Right renal cortex interstitium (tissue), 3 donors: ENCODE results near the gene ZDBF2. TPM values are rescaled to one million over a fixed set of nuclear protein-coding genes. Genes with fewer than 3 reads are reported as not detected.
"Not testable (repeated sequence)": the region's sequence is repeated elsewhere in the genome, so short reads cannot be mapped to it uniquely, and the experiment has no call there.

Experiments used
- DNase-seq, 3 donors: peaks; one replicate each; pipeline ENCODE4 v3.0.0-alpha.2; 2013; ENCODE audit warnings: low read depth in 3 of 3, low spot score in 2 of 3
- polyA plus RNA-seq, 3 donors: library from polyadenylated mRNA; unstranded; fragments of 120-200 nt; gene quantifications; one replicate each; pipeline ENCODE4 v1.2.1, GENCODE V29; 2013; ENCODE audit not compliant: insufficient read length in 3 of 3

The ZDBF2 gene
- polyA plus RNA-seq, 3 donors = 10.5 to 12.3 (median 10.5) TPM

DNA sequence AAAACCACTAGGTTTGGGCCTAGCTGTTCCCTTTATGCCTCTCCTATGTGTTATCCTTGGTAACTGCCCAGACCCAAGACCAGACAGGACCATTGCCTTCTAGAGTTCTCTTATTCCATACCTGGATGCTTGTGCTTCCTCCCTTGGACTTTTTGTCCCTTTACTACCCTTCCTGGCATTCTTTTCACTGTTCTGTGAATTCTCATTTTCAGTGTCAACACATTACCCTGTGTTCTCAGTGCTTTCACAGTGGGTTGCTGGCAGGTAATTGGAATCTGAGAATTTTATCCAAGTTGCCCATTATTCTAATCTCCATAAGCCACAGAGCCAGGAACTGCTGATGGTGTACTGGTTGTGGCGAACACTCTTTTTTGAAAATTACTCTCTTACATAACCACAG lies 41.7 kb downstream of the ZDBF2 start:
- DNase-seq = no peak

DNA sequence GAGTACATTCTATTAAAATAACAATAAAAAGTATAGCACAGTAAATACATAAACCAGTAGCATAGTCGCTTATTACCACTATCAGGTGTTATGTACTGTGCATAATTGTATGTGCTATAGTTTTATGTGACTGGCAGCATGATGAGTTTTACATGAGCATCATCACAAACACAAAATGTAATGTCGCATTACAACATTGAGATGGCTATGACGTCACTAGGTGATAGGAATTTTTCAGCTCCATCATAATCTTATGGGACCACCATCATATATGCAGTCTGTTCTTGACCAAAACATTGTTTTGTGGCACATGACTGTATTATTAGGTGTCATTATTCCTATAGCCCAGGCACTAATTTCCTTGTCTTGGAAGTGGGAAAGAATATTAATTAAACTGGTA lies 48.6 kb downstream of the ZDBF2 start:
- no peak for DNase-seq

DNA sequence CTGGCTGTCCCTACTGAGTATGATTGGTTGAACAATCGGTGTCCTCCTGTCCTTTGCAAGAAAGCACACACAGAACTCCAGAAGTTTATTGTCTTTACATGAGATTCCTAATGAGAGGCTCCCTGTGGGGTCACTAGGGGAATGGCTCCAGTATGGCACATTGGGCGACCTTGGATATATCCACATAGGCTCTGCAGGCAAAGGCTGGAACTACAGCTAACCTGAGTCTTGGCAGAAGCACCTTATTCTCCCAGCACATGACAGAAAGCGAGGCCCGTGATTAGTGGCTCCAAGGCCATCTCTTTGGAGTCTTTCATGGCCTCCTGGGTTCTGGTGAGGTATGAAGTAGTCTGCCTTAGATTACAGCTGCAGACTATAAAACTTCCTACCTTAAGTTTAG lies 49.0 kb downstream of the ZDBF2 start:
- no peak for DNase-seq

DNA sequence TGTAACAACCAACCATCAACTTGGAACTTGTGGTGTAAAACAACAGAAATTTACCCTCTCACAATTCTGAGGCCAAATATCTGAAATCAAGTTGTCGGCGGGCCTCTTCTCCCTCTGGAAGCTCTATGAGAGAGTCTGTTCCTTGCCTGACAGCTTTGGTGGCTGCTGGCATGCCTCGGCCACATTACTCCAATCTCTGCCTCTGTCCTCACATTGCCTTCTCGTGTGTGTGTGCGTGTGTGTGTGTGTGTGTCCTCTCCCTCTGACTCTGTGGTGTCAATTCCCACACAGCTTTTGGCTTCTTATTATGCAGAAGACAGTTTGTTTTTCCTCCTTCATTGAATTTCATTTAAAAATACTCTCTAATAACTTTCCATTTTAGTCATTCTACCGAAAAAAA lies 50.4 kb downstream of the ZDBF2 start:
- DNase-seq = no peak

DNA sequence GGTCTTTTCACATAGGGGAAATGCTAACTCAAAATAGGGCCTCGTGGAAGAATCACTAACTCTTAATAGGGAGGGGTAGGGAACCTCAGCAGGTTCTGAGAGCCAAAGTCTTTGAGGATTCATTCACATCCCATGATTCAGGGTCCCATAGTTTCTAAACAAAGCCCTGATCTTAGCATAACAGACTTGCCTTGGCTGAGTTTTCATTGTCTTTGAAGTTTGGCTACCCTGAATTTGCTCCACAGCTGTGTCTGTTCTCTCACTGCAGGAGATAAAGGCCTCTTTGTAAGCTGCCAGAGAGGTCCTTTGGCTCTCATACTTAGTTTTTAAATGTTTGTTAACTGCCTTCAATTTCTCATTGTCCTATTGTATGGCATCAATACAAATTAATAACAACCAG lies 54.5 kb downstream of the ZDBF2 start:
- DNase-seq = no peak

DNA sequence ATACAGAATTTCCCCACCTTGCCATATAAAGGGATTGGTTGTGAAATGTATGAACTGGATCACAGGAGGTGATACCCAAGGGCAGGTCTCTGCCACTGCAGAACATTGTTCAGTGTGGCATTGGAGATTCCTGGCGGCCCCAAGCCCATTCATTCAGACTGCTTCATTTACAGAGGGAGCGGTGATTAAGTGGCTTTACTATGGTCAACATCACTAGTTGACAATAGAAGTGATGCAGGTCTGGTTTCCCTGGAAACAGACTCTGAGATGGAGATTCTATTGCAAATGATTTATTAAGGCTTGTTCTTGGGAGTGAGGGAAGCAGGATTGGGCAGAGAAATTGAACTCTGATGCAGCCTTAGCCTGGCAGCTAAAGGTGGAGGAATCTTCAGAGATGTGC lies 62.4 kb downstream of the ZDBF2 start:
- no peak for DNase-seq

DNA sequence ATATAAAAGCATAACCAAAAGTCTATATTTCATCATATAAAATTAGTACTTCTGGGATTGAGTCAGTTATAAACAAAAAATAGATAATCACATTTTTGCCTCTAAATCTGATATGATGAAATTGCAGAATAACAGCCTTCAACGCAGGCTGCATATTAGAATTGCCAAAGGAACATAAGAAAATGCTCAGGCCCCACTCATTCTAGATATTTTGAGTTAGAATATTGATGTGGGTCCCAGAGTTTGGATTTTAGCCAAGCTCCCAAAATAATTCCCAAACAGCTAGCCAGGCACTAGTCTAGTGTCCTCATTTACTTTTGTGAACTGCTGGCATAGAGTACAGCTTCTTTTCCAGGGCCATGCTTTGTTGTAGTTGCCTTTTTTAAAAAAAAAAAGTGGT lies 63.5 kb downstream of the ZDBF2 start:
- DNase-seq = no peak

DNA sequence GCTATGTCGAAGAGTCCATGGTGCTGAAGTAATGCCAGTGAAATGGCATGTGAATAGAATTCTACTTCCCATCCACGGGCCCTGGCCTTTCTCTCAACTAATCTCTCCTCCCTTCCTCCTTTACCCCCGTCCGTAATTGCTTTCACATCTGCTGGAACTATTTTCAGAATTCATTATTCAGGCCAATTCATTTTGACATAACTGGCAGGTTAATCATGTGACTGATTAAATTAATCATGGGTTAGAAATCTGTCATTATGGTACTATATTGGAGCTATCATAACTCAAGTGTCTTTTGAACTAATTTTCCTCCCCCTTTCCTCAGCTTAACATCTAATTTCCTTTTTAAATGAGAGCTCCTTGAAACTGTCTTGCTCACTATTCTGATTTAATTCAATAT lies 66.9 kb downstream of the ZDBF2 start:
- DNase-seq = no peak

DNA sequence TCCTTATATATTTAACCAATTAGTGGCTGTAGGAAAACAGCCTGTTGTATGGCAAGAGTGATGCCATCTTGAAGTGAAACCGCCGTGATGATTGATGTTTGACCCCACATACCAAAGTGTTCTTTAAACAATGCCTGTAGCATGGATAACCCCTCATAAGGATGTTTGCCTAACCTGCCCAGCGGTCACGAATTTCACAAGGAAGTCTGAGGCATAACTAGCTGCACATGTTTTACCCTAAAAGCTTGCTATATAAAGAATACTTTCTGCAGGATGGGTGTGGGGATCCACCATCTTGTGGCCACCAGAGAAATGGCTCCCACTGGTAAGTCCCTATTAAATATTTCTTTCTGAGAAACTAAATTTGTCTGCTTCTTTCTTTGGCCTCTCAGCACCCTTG lies 68.7 kb downstream of the ZDBF2 start:
- no peak for DNase-seq

DNA sequence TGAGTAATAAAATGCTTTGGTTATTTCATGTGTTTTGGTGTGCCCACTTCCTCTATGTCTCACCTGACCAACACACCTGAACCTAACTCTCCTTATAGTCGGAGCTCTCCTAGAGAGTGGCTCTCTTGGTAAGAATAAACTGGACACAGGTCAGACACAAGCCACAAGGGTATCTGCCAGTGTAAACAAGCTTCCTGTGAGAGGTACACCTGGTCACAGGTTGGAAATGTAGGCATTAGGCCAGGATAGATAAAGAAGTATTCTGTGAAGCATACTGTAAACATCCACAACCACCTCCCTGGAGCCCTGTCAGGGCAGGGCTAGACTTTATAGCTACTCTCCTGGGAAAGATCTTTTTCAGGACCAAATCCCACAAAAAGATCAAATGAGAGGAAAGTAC lies 69.4 kb downstream of the ZDBF2 start:
- no peak for DNase-seq

DNA sequence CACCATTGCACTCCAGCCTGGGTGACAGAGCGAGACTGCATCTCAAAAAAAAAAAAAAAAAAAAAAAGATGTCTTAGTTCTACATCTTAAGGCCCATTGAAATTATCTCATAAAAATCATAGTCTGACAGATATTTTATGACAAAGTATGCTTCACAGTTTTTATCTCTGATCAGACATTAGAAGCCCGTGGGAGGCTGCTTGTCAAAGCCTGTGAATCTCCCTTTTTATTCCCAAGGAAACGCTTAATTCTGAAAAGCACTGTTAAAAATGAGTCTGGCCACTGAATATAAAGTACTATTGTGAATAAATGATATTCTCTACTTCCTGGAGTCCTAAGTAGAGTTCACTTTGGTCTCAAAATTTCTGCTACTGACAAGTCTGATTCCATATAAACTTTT lies 71.1 kb downstream of the ZDBF2 start:
- DNase-seq = no peak

DNA sequence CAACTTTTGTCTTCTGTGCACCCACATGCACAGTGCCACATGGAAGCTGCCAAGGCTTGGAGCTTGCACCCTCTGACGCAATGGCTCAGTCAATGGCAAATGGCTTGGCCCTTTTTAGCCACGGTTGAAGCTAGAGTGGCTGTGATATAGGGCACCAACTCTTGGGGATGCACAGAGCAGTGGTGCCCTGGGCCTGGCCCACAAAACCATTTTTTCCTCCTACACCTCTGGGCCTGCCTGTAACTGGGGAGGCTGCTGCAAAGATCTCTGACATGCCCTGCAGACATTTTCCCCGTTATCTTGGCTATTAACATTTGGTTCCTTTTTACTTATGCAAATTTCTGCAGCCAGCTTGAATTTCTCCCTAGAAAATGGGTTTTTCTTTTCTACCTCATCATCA lies 74.9 kb downstream of the ZDBF2 start:
- DNase-seq = no peak

DNA sequence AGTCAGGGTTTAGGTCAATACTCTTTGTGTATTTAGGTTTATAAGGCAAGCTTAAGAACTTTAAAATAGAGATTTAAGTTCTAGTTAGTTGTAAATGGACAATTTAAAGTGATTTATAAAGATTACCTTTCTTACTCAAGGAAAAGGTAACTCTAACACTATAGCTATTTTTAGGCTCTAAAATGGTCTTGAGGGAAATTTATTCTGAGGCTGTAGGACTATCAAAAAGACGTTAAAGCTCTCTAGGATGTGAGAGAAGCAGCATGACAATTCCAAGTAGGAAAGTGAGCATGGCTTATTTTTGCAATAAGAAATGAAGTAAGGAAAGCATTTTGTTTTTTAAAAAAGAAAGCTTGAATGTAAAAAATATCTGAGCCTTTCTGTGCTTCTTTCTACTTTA lies 78.1 kb downstream of the ZDBF2 start:
- no peak for DNase-seq

DNA sequence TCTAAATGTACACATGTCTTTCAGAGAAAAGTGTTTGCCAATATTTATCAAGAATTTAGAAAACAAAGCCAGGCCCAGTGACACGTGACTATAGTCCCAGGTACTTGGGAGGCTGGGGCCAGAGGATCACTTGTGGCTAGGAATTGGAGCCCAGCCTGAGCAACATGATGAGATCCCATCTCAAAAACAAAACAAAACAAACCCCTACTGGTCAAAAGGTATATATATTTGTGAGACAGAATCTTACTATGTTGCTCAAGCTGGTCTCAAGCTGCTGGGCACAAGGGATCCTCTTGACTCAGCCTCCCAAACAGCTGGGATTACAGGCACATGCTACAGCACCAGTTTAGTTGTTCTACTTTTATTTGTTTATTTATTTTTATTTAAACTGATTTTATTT lies 79.2 kb downstream of the ZDBF2 start:
- DNase-seq = no peak

DNA sequence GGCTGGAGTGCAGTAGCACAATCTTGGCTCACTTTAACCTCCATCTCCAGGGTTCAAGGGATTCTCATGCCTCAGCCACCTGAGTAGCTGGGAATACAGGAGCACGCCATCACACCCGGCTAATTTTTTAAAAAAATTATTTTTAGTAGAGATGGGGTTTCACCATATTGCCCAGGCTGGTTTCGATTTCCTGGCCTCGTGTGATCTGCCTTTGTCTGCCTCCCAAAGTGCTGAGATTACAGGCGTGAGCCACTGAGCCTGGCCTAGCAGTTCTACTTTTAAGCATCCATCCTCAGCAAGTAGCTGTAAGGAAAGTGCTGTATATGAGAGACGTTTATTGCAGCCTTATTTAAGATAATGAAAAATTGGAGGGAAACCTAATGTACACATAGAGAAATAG lies 79.7 kb downstream of the ZDBF2 start:
- no peak for DNase-seq

DNA sequence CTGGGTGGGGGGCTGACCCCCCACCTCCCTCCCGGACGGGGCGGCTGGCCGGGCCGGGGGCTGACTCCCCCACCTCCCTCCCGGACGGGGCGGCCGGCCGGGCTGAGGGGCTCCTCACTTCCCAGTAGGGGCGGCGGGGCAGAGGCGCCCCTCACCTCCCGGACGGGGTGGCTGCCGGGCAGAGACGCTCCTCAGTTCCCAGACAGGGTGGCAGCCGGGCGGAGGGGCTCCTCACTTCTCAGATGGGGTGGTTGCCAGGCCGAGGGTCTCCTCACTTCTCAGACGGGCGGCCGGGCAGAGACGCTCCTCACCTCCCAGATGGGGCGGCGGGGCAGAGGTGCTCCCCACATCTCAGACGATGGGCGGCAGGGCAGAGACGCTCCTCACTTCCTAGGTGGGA lies 82.4 kb downstream of the ZDBF2 start:
- DNase-seq = not testable (repeated sequence)

DNA sequence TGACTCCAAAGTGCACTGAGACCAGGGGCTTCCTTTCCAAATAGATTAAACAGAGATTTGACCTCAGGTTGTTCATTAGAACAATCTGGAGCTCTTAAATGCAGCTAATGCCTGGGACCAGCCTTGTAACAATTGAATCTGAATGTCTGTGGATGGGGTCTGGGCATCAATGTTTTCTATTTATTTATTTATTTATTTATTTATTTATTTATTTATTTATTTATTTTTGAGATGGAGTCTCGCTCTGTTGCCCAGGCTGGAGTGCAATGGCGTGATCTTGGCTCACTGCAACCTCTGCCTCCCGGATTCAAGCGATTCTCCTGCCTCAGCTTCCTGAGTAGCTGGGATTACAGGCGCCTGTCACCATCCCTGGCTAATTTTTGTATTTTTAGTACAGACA lies 86.4 kb downstream of the ZDBF2 start:
- not testable (repeated sequence) for DNase-seq

DNA sequence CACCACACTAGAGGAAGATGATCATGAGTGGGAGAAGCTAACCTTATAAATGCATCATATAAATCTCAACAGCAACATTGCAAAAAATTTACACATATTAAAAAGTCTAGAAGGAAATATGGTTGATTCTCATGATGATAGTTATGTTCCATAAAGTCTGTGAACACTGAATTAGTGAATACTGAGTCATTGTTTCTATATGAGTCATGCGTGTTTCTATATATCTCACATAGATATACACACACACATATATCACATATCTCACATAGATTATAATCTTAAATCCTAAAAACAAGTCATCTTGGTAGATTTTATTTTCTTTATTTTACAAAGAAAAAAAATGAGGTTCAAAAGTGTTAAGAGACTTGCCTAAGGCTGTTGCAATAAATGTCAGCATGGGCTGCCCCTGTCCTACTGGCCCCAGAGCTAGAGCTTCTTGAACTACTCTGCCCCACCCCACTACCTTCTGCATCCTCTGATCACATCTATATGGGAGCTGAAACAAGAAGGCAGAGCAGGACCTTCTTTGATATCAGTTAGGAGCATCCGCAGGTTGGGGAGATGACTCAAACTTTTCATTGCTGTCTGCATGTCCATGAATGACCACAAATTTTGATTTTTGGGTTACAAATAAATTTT lies 87.1 kb downstream of the ZDBF2 start:
- DNase-seq = no peak

Other genes with a start within 250 kb of the ZDBF2 start
- 10 to 100 TPM in 1 of 3 donors, 1 to 10 TPM in 2; 9.0 to 10.0 (median 9.1) TPM for gene INO80D, start 188.5 kb upstream of the ZDBF2 start, polyA plus RNA-seq
- 10 to 100 TPM; 79.7 to 88.0 (median 80.7) TPM for gene NDUFS1, start 115.2 kb upstream of the ZDBF2 start, polyA plus RNA-seq
- 100 to 1,000 TPM; 679 to 734 (median 707) TPM for gene EEF1B2, start 114.8 kb upstream of the ZDBF2 start, polyA plus RNA-seq
- gene ADAM23, start 168.9 kb downstream of the ZDBF2 start, polyA plus RNA-seq = 1 to 10 TPM; 5.1 to 5.8 (median 5.4) TPM